AG04450 (cell line): ENCODE data around the gene IGFBP2. TPM values are rescaled to one million over a fixed set of nuclear protein-coding genes. Genes with fewer than 3 reads are reported as not detected.

Experiments used
- CTCF ChIA-PET: fragments of 300-600, 350-600 bp; formaldehyde crosslinking; extraction: SDS; loops from one replicate; lab custom pipeline; 2022; ENCODE audit warnings: antibody characterized with exemption, inconsistent platforms; lab: Charles Lee
- POLR2A ChIA-PET: fragments of 350-600 bp; formaldehyde crosslinking; extraction: SDS; loops from one replicate; lab custom pipeline; 2021; ENCODE audit warnings: antibody characterized with exemption, inconsistent platforms; lab: Yijun Ruan, JAX
- DNase-seq: peaks from one replicate; pipeline ENCODE4 v3.0.0-alpha.2; 2011; ENCODE audit warnings: low read depth, low spot score
- H3K27ac ChIP-seq: one replicate; pipeline ENCODE4 v1.5.1; 2012; ENCODE audit warnings: low read depth, low read length, control low read depth
- H3K27me3 ChIP-seq: one replicate; pipeline ENCODE4 v1.6.0; 2012; ENCODE audit warnings: low read length; ENCODE audit not compliant: control insufficient read depth, insufficient read depth
- H3K4me3 ChIP-seq: 2 replicates; pipeline ENCODE4 v1.5.1; 2011; ENCODE audit warnings: mild to moderate bottlenecking, low read depth, low read length, control low read depth
- H3K9me3 ChIP-seq: 2 replicates; pipeline ENCODE4 v1.5.1; 2012; ENCODE audit warnings: low read length; ENCODE audit not compliant: control insufficient read depth, insufficient read depth
- CTCF ChIP-seq: IDR thresholded peaks from 2 replicates; pipeline ENCODE4 v1.5.1; 2011; ENCODE audit warnings: low read depth, low read length, control low read depth, inconsistent platforms
- polyA plus RNA-seq: library from polyadenylated mRNA; depleted of rRNA; stranded (reverse); fragments of >200 nt; gene quantifications from 2 replicates; pipeline ENCODE4 v1.2.3, GENCODE V29; 2011

IGFBP2 gene
- polyA plus RNA-seq, 1 experiment = 25.2 TPM

GRCh38 chr2:216664593-216665034 is 31.4 kb downstream of the IGFBP2 start:
- ChIA-PET POLR2A (no interaction called here), CTCF (interaction anchor here (2.9 to 19.8 kb wide), 2 partner anchors 11 to 145 kb away, joined by 9 to 594 read pairs; no protein-coding TSS in a partner anchor)
- no peak for DNase-seq
- no peaks in the 10 kb centered on the region for H3K9me3 ChIP-seq
- no peaks in the 10 kb centered on the region for H3K27me3 ChIP-seq
- peak; percentile 30 for TF ChIP-seq CTCF
- no peak overlapping the region for H3K27ac ChIP-seq
- H3K4me3 ChIP-seq = no peak overlapping the region

- Histone ChIP-seq H3K27me3 (no peaks in the 10 kb centered on the region), H3K27ac (no peak overlapping the region), H3K9me3 (no peaks in the 10 kb centered on the region), H3K4me3 (no peak overlapping the region)
- TF ChIP-seq CTCF = no peak
- CTCF ChIA-PET = interaction anchor here (0.7 to 19.8 kb wide), 6 partner anchors 11 to 1091 kb away, joined by 3 to 594 read pairs (median 4); no protein-coding TSS in a partner anchor
- POLR2A ChIA-PET = no interaction called here
- DNase-seq = no peak
Measured at GRCh38 chr2:216665242-216665641, 32.0 kb downstream of the IGFBP2 start.

GRCh38 chr2:216665717-216666116 is 32.5 kb downstream of the IGFBP2 start:
- no peak overlapping the region for H3K4me3 ChIP-seq
- ChIA-PET POLR2A (interaction anchor here (1.3 kb wide), 1 partner anchor 146 kb away, joined by 5 read pairs; no protein-coding TSS in a partner anchor), CTCF (interaction anchor here (0.5 to 19.8 kb wide), 10 partner anchors 12 to 1544 kb away, joined by 3 to 594 read pairs (median 4); no protein-coding TSS in a partner anchor)
- no peak overlapping the region for H3K27ac ChIP-seq
- no peaks in the 10 kb centered on the region for H3K27me3 ChIP-seq
- no peak for TF ChIP-seq CTCF
- DNase-seq = no peak
- H3K9me3 ChIP-seq = no peaks in the 10 kb centered on the region

- H3K4me3 ChIP-seq = no peak overlapping the region
- peak; percentile 99 for TF ChIP-seq CTCF
- H3K9me3 ChIP-seq = no peaks in the 10 kb centered on the region
- H3K27ac ChIP-seq = no peak overlapping the region
- CTCF ChIA-PET = interaction anchor here (0.5 to 19.8 kb wide), 20 partner anchors 13 to 1543 kb away, joined by 3 to 594 read pairs (median 3); no protein-coding TSS in a partner anchor
- no peak for DNase-seq
- H3K27me3 ChIP-seq = no peaks in the 10 kb centered on the region
- POLR2A ChIA-PET = interaction anchor here (0.6 to 1.3 kb wide), 2 partner anchors 147 to 1021 kb away, joined by 5 to 7 read pairs; no protein-coding TSS in a partner anchor
Measured at GRCh38 chr2:216666461-216667233, 33.4 kb downstream of the IGFBP2 start.
